Stimulated activated naive CD8-positive, alpha-beta T cell treated with anti-CD3 and anti-CD28 coated beads, Interleukin-15, amount 100 ng/mL, for 72 hours (primary cell): Measurements from ENCODE around the gene CCDC150.

Experiments used
- ATAC-seq: fragments of 150-1000 bp; cut with Tn5 transposase; 2 replicates; pipeline ENCODE4 v1.10.0; 2021; ENCODE audit warnings: mild to moderate bottlenecking, moderate library complexity
- DNase-seq, 2 donors: peaks; one replicate each; pipeline ENCODE4 v3.0.0; 2021 to 2022
- H3K27ac Mint-ChIP-seq, 2 donors: one replicate each; pipeline ENCODE4 v1.8.0; 2022; ENCODE audit warnings: mild to moderate bottlenecking in 2 of 2, mixed read lengths in 2 of 2, moderate library complexity in 2 of 2
- H3K27me3 Mint-ChIP-seq: one replicate; pipeline ENCODE4 v1.8.0; 2022; ENCODE audit warnings: mixed read lengths
- H3K4me1 Mint-ChIP-seq: one replicate; pipeline ENCODE4 v1.8.0; 2022; ENCODE audit warnings: mild to moderate bottlenecking, mixed read lengths
- H3K4me3 Mint-ChIP-seq, 2 donors: one replicate each; pipeline ENCODE4 v1.8.0; 2022; ENCODE audit warnings: mild to moderate bottlenecking in 2 of 2, mixed read lengths in 2 of 2, moderate library complexity in 1 of 2
- H3K9me3 Mint-ChIP-seq, 2 donors: one replicate each; pipeline ENCODE4 v1.8.0; 2022; ENCODE audit warnings: mixed read lengths in 2 of 2

CCDC150 gene

DNA sequence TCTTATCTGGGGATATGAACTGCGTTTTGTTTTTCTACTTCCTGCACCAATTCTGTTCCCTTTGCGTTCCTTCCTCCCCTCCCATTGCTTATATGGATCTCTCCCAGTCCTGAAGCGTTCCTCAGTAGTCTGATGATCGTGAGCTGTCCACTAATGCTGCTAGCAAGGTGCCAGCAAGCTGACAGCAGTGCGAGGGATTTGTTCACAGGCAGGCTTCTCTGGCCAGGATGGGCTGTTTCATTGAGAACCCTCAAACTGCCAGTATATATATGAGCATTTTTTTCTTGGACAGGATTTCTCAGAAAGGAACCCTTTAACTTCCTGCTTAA lies 119.8 kb downstream of the CCDC150 start:
- no peak for DNase-seq
- no peaks in the 10 kb centered on the region for H3K4me1 Mint-ChIP-seq
- H3K27me3 Mint-ChIP-seq: no peaks in the 10 kb centered on the region
- ATAC-seq: no peak
- H3K27ac Mint-ChIP-seq: no peak overlapping the region
- H3K9me3 Mint-ChIP-seq: peaks cover 23 to 35% of the 10 kb centered on the region in 2 donors
- no peak overlapping the region for H3K4me3 Mint-ChIP-seq

DNA sequence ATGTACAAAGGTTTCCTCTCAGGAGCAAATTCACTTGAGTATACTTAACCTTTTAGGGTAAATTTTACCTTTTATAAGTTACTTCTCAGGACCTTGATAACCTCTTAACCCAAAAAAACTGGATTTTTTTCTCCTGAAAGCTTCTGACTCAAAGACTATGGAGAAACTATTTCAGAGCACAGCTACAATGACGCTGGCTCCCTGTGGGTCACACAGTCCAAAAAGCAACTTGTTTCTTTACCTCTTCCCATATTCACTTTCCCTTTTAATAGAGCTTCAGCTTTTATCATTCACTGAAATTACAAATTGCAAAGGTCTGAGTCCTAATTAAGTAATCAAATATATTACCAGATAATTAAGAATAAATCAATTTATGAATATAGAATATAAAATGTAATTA lies 127.6 kb downstream of the CCDC150 start:
- ATAC-seq (no peak), DNase-seq (no peak)
- Mint-ChIP-seq H3K27me3 (no peaks in the 10 kb centered on the region), H3K27ac (no peak overlapping the region), H3K4me3 (no peak overlapping the region), H3K4me1 (no peaks in the 10 kb centered on the region), H3K9me3 (no peaks in the 10 kb centered on the region)
